HepG2 (cell line): ENCODE results near the gene ACE. TPM values are rescaled to one million over a fixed set of nuclear protein-coding genes. Genes with fewer than 3 reads are reported as not detected.

Experiments used
- AHDC1 ChIP-seq: sonication (generic); formaldehyde crosslinking; IDR thresholded peaks from 2 replicates; pipeline ENCODE4 v1.5.1; 2020; ENCODE audit warnings: mild to moderate bottlenecking, missing genetic modification reagents, borderline replicate concordance
- CAMTA2 ChIP-seq: sonication (generic); formaldehyde crosslinking; IDR thresholded peaks from 2 replicates; pipeline ENCODE4 v1.4.0; 2020; ENCODE audit warnings: mild to moderate bottlenecking, missing genetic modification reagents, borderline replicate concordance
- GATA4 ChIP-seq: sonication (generic); IDR thresholded peaks from 2 replicates; pipeline ENCODE4 v1.6.1; 2016; ENCODE audit warnings: antibody characterized with exemption, low read depth, borderline replicate concordance
- GLMP ChIP-seq: sonication (generic); formaldehyde crosslinking; IDR thresholded peaks from 2 replicates; pipeline ENCODE4 v1.9.0; 2021; ENCODE audit warnings: missing genetic modification reagents, mild to moderate bottlenecking, borderline replicate concordance
- KLF15 ChIP-seq: sonication (generic); formaldehyde crosslinking; IDR thresholded peaks from 2 replicates; pipeline ENCODE4 v1.8.1; 2023; ENCODE audit warnings: borderline replicate concordance, mild to moderate bottlenecking, inconsistent platforms, missing genetic modification reagents, mixed read lengths
- KMT2A ChIP-seq: sonication (generic); formaldehyde crosslinking; IDR thresholded peaks from 2 replicates; pipeline ENCODE4 v1.4.0; 2020; ENCODE audit warnings: missing genetic modification reagents
- LBX2 ChIP-seq: sonication (generic); formaldehyde crosslinking; IDR thresholded peaks from 2 replicates; pipeline ENCODE4 v1.5.0; 2020; ENCODE audit warnings: missing genetic modification reagents, mild to moderate bottlenecking, borderline replicate concordance
- MED1 ChIP-seq: sonication (generic); formaldehyde crosslinking; IDR thresholded peaks from 2 replicates; pipeline ENCODE4 v1.4.0; 2020; ENCODE audit warnings: missing genetic modification reagents
- MLLT10 ChIP-seq: sonication (generic); formaldehyde crosslinking; IDR thresholded peaks from 2 replicates; pipeline ENCODE4 v1.4.0; 2020; ENCODE audit warnings: missing genetic modification reagents
- MTF1 ChIP-seq: sonication (generic); formaldehyde crosslinking; IDR thresholded peaks from 2 replicates; pipeline ENCODE4 v1.5.0; 2020; ENCODE audit warnings: missing genetic modification reagents
- NBN ChIP-seq: fragments of 450-650 bp; conservative IDR thresholded peaks from 2 replicates; pipeline ENCODE4 v1.6.1; 2017
- PHF21A ChIP-seq: sonication (generic); formaldehyde crosslinking; IDR thresholded peaks from 2 replicates; pipeline ENCODE4 v1.5.0; 2020; ENCODE audit warnings: mild to moderate bottlenecking, missing genetic modification reagents
- SRSF4 ChIP-seq: fragments of 200-400 bp; formaldehyde crosslinking; IDR thresholded peaks from one replicate; pipeline ENCODE4 v1.6.1; 2018; ENCODE audit warnings: mild to moderate bottlenecking, low read depth, low read length, moderate library complexity; ENCODE audit not compliant: poor library complexity, severe bottlenecking
- THRA ChIP-seq: sonication (generic); formaldehyde crosslinking; IDR thresholded peaks from 2 replicates; pipeline ENCODE4 v1.4.0; 2020; ENCODE audit warnings: missing genetic modification reagents, borderline replicate concordance
- ZFP41 ChIP-seq: sonication (generic); formaldehyde crosslinking; IDR thresholded peaks from 2 replicates; pipeline ENCODE4 v1.4.0; 2020; ENCODE audit warnings: mild to moderate bottlenecking, missing genetic modification reagents, borderline replicate concordance
- ZKSCAN8 ChIP-seq: IDR thresholded peaks from 2 replicates; pipeline ENCODE4 v1.6.1; 2016; ENCODE audit warnings: borderline replicate concordance, missing genetic modification reagents, missing compliant biosample characterization
- ZNF280B ChIP-seq: sonication (generic); formaldehyde crosslinking; IDR thresholded peaks from 2 replicates; pipeline ENCODE4 v1.5.0; 2020; ENCODE audit warnings: missing genetic modification reagents, mild to moderate bottlenecking, borderline replicate concordance
- ZNF354B ChIP-seq: sonication (generic); formaldehyde crosslinking; IDR thresholded peaks from 2 replicates; pipeline ENCODE4 v1.8.0; 2022; ENCODE audit warnings: mild to moderate bottlenecking, missing genetic modification reagents
- polyA plus RNA-seq, 8 experiments: library from polyadenylated mRNA; depleted of rRNA in 3 of 8; stranded (reverse) in 7 of 8; unstranded in 1 of 8; fragments of >200 nt; fragmentation: Illumina TruSeq in 4 of 8; extraction: Trizol in 4 of 8; gene quantifications; 2 replicates each; pipeline versions ENCODE4 v1.2.1 to v1.2.3, GENCODE V29; 2011 to 2016; ENCODE audit warnings: low read depth in 4 of 8, missing spikeins in 1 of 8, mixed read lengths in 1 of 8; ENCODE audit not compliant: insufficient read depth in 1 of 8
- total RNA-seq, 5 experiments: library from RNA; depleted of rRNA; stranded (reverse); fragments of >200 nt; fragmentation: Illumina TruSeq; extraction: Trizol; gene quantifications; 2 replicates each; pipeline ENCODE4 v1.2.3, GENCODE V29; 2016; ENCODE audit warnings: low read depth in 1 of 5

Gene ACE
- total and polyA plus RNA-seq, 2 of the 13 experiments (the other 11 are each of a cell fraction or from before 2014, with no cell fraction given) = 0.08 to 0.13 TPM

- TF ChIP-seq AHDC1 (CRISPR knock-in tag) = peak; percentile 59; the same call in 1 of the 2 replicates
- TF ChIP-seq ZNF280B = no peak
- no peak for TF ChIP-seq MLLT10 (CRISPR knock-in tag)
- TF ChIP-seq THRA (CRISPR knock-in tag) = peak; percentile 37; the same call in 1 of the 2 replicates
- no peak for TF ChIP-seq ZNF354B (CRISPR knock-in tag)
- no peak for TF ChIP-seq GLMP (CRISPR knock-in tag)
- peak; percentile 88 for TF ChIP-seq PHF21A (CRISPR knock-in tag)
- no peak for TF ChIP-seq ZKSCAN8
- TF ChIP-seq ZFP41 (CRISPR knock-in tag) = no peak
- TF ChIP-seq MTF1 (CRISPR knock-in tag) = no peak
- TF ChIP-seq NBN = no peak
- no peak for TF ChIP-seq KMT2A (CRISPR knock-in tag)
- TF ChIP-seq CAMTA2 (CRISPR knock-in tag) = no peak
- TF ChIP-seq LBX2 (CRISPR knock-in tag) = no peak
- peak; percentile 24; the same call in 1 of the 2 replicates for TF ChIP-seq MED1 (CRISPR knock-in tag)
- no peak for TF ChIP-seq SRSF4
- no peak for TF ChIP-seq KLF15 (CRISPR knock-in tag)
- no peak for TF ChIP-seq GATA4
These were observed 44.7 kb upstream of the ACE start (continued) for GRCh38 chr17:63431939-63432804.
